MM.1S (cell line): ENCODE data around the gene ALDOB.
A peak's percentile ranks its signal among the peaks of the same experiment; 100 is the strongest.
"Not testable (repeated sequence)": the region's sequence is repeated elsewhere in the genome, so short reads cannot be mapped to it uniquely, and the experiment has no call there.

ENCODE experiments used
- DNase-seq: peaks from one replicate; pipeline ENCODE4 v3.0.0-alpha.2; 2015
- H2AFZ ChIP-seq: fragments of 300-600 bp; sonication (generic); 2 replicates; pipeline ENCODE4 v1.6.0; 2016; ENCODE audit warnings: antibody characterized with exemption, low read length
- H3F3A ChIP-seq: fragments of 300-600 bp; sonication (generic); 2 replicates; pipeline ENCODE4 v1.6.1; 2016; ENCODE audit warnings: mild to moderate bottlenecking, antibody characterized with exemption, low read length, moderate library complexity, mixed read lengths; ENCODE audit not compliant: insufficient read depth
- H3K27ac ChIP-seq: fragments of 300-600 bp; sonication (generic); 2 replicates; pipeline ENCODE4 v1.5.1; 2016; ENCODE audit warnings: mild to moderate bottlenecking, low read length
- H3K27me3 ChIP-seq: fragments of 300-600 bp; sonication (generic); replicated peaks from 2 replicates; pipeline ENCODE4 v1.6.0; 2016; ENCODE audit warnings: low read length; ENCODE audit not compliant: insufficient read depth
- H3K36me3 ChIP-seq: fragments of 300-600 bp; sonication (generic); replicated peaks from 2 replicates; pipeline ENCODE4 v1.6.1; 2016; ENCODE audit warnings: mild to moderate bottlenecking, low read length, mixed read lengths; ENCODE audit not compliant: insufficient read depth
- H3K4me1 ChIP-seq: fragments of 300-600 bp; sonication (generic); 2 replicates; pipeline ENCODE4 v1.6.1; 2016; ENCODE audit warnings: low read length, mixed read lengths
- H3K4me2 ChIP-seq: fragments of 300-600 bp; sonication (generic); 2 replicates; pipeline ENCODE4 v1.6.0; 2016; ENCODE audit warnings: low read depth, low read length
- H3K4me3 ChIP-seq: fragments of 300-600 bp; sonication (generic); 2 replicates; pipeline ENCODE4 v1.5.1; 2016; ENCODE audit warnings: low read length, mixed read lengths
- H3K79me2 ChIP-seq: fragments of 300-600 bp; sonication (generic); 2 replicates; pipeline ENCODE4 v1.6.1; 2016; ENCODE audit warnings: mixed run types, low read length, mixed read lengths
- H3K9ac ChIP-seq: fragments of 300-600 bp; sonication (generic); 2 replicates; pipeline ENCODE4 v1.6.1; 2016; ENCODE audit warnings: low read length, mixed read lengths
- H3K9me2 ChIP-seq: fragments of 300-600 bp; sonication (generic); replicated peaks from 2 replicates; pipeline ENCODE4 v1.6.1; 2016; ENCODE audit warnings: mild to moderate bottlenecking, low read length, mixed read lengths; ENCODE audit not compliant: insufficient read depth
- H3K9me3 ChIP-seq: fragments of 300-600 bp; sonication (generic); replicated peaks from 2 replicates; pipeline ENCODE4 v1.6.1; 2016; ENCODE audit warnings: mild to moderate bottlenecking, low read length, mixed read lengths; ENCODE audit not compliant: insufficient read depth
- H4K20me1 ChIP-seq: fragments of 300-600 bp; sonication (generic); 2 replicates; pipeline ENCODE4 v1.6.1; 2016; ENCODE audit warnings: mild to moderate bottlenecking, low read length, moderate library complexity, mixed read lengths; ENCODE audit not compliant: insufficient read depth
- EZH2 ChIP-seq: fragments of 300-600 bp; sonication (generic); optimal IDR thresholded peaks from 2 replicates; pipeline ENCODE3; 2017; ENCODE audit warnings: low read depth, mild to moderate bottlenecking, antibody characterized with exemption, low read length, mixed read lengths
- EZH2phosphoT487 ChIP-seq: fragments of 300-600 bp; sonication (generic); IDR thresholded peaks from 2 replicates; pipeline ENCODE4 v1.6.1; 2018; ENCODE audit warnings: antibody characterized with exemption, low read length
- TF ChIP-seq, protein P1 (sequence below): fragments of 300-600 bp; sonication (generic); IDR thresholded peaks from 2 replicates; pipeline ENCODE4 v1.5.1; 2016; ENCODE audit warnings: antibody characterized with exemption, low read length, mixed read lengths

ALDOB gene

GRCh38 chr9:101393135-101393534, 42.4 kb downstream of the ALDOB start:
- H3K9me3 ChIP-seq = no peaks in the 10 kb centered on the region
- H3K4me2 ChIP-seq = no peak overlapping the region
- H3K9me2 ChIP-seq = no peaks in the 10 kb centered on the region
- H3K4me1 ChIP-seq = peaks cover 11% of the 10 kb centered on the region; the same call in 1 of the 2 replicates
- TF ChIP-seq, protein P1, sequence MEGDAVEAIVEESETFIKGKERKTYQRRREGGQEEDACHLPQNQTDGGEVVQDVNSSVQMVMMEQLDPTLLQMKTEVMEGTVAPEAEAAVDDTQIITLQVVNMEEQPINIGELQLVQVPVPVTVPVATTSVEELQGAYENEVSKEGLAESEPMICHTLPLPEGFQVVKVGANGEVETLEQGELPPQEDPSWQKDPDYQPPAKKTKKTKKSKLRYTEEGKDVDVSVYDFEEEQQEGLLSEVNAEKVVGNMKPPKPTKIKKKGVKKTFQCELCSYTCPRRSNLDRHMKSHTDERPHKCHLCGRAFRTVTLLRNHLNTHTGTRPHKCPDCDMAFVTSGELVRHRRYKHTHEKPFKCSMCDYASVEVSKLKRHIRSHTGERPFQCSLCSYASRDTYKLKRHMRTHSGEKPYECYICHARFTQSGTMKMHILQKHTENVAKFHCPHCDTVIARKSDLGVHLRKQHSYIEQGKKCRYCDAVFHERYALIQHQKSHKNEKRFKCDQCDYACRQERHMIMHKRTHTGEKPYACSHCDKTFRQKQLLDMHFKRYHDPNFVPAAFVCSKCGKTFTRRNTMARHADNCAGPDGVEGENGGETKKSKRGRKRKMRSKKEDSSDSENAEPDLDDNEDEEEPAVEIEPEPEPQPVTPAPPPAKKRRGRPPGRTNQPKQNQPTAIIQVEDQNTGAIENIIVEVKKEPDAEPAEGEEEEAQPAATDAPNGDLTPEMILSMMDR = no peak
- TF ChIP-seq EZH2phosphoT487 = no peak
- no peak for TF ChIP-seq EZH2
- no peak overlapping the region for H3K4me3 ChIP-seq
- H3K27ac ChIP-seq = no peak overlapping the region
- H3K36me3 ChIP-seq = peaks cover 18% of the 10 kb centered on the region; the same call in 1 of the 2 replicates
- H3F3A ChIP-seq = no peaks in the 10 kb centered on the region
- H3K79me2 ChIP-seq = peaks cover 81% of the 10 kb centered on the region
- no peak overlapping the region for H2AFZ ChIP-seq
- H3K27me3 ChIP-seq = no peaks in the 10 kb centered on the region
- H3K9ac ChIP-seq = no peak overlapping the region
- H4K20me1 ChIP-seq = no peaks in the 10 kb centered on the region
- no peak for DNase-seq

- Histone ChIP-seq H4K20me1 (no peaks in the 10 kb centered on the region), H3K9ac (no peak overlapping the region), H3K9me2 (no peaks in the 10 kb centered on the region), H3K27ac (no peak overlapping the region), H3K9me3 (no peaks in the 10 kb centered on the region), H3K4me3 (no peak overlapping the region), H3K27me3 (no peaks in the 10 kb centered on the region), H2AFZ (no peak overlapping the region), H3K79me2 (peaks cover 36% of the 10 kb centered on the region), H3K4me2 (no peak overlapping the region), H3K4me1 (0 out of 2 replicates have a peak, but pooled peaks cover 9% of the 10 kb centered on the region), H3K36me3 (0 out of 2 replicates have a peak, but pooled peaks cover 11% of the 10 kb centered on the region), H3F3A (no peaks in the 10 kb centered on the region)
- TF ChIP-seq, protein P1 = peak; percentile 30
- no peak for TF ChIP-seq EZH2phosphoT487
- no peak for TF ChIP-seq EZH2
- no peak for DNase-seq
Observed at GRCh38 chr9:101388507-101388993, 47.0 kb downstream of the ALDOB start.

GRCh38 chr9:101387871-101388506, 47.6 kb downstream of the ALDOB start:
- peak; percentile 50 for DNase-seq
- no peak overlapping the region for H3K4me3 ChIP-seq
- no peaks in the 10 kb centered on the region for H3K27me3 ChIP-seq
- H3K4me1 ChIP-seq = 0 out of 2 replicates have a peak, but pooled peaks cover 9% of the 10 kb centered on the region
- peaks cover 30% of the 10 kb centered on the region for H3K79me2 ChIP-seq
- no peaks in the 10 kb centered on the region for H3K9me3 ChIP-seq
- no peak overlapping the region for H2AFZ ChIP-seq
- H3K4me2 ChIP-seq = no peak overlapping the region
- H3K27ac ChIP-seq = no peak overlapping the region
- H3K36me3 ChIP-seq = 0 out of 2 replicates have a peak, but pooled peaks cover 11% of the 10 kb centered on the region
- no peaks in the 10 kb centered on the region for H3K9me2 ChIP-seq
- TF ChIP-seq EZH2 = no peak
- TF ChIP-seq, protein P1 = peak; percentile 65
- no peaks in the 10 kb centered on the region for H4K20me1 ChIP-seq
- H3F3A ChIP-seq = no peaks in the 10 kb centered on the region
- H3K9ac ChIP-seq = no peak overlapping the region

GRCh38 chr9:101384873-101385536, 50.6 kb downstream of the ALDOB start, which contains the start of gene BAAT:
BAAT (minus strand) TSS chr9:101385006; CDS start chr9:101371404, 13,602 bp downstream.
- H3K4me3 ChIP-seq, H4K20me1 ChIP-seq, H3K9me3 ChIP-seq, H3K36me3 ChIP-seq, H3K27ac ChIP-seq, DNase-seq, H3K9me2 ChIP-seq, H3K79me2 ChIP-seq, H3K27me3 ChIP-seq, H3K4me2 ChIP-seq, H3K9ac ChIP-seq, H3K4me1 ChIP-seq, H3F3A ChIP-seq, H2AFZ ChIP-seq: not testable (repeated sequence)
